Nephron progenitor cell (in vitro differentiated cells): Measurements from ENCODE around the gene TEPSIN.

Experiments
- DNase-seq: peaks from one replicate; pipeline ENCODE4 v3.0.0; 2021
- H3K27ac Mint-ChIP-seq: 2 replicates; pipeline ENCODE4 v1.8.0; 2021; ENCODE audit warnings: mild to moderate bottlenecking, moderate library complexity, mixed read lengths
- H3K27me3 Mint-ChIP-seq: 2 replicates; pipeline ENCODE4 v1.8.0; 2021; ENCODE audit warnings: mild to moderate bottlenecking, low read depth, mixed read lengths; ENCODE audit not compliant: poor library complexity
- H3K36me3 Mint-ChIP-seq: 2 replicates; pipeline ENCODE4 v1.8.0; 2021; ENCODE audit warnings: low read depth, mixed read lengths
- H3K4me1 Mint-ChIP-seq: 2 replicates; pipeline ENCODE4 v1.8.0; 2021; ENCODE audit warnings: mixed read lengths
- H3K4me3 Mint-ChIP-seq: 2 replicates; pipeline ENCODE4 v1.8.0; 2021; ENCODE audit warnings: mild to moderate bottlenecking, moderate library complexity, mixed read lengths
- H3K9me3 Mint-ChIP-seq: 2 replicates; pipeline ENCODE4 v1.8.0; 2021; ENCODE audit warnings: mild to moderate bottlenecking, moderate library complexity, mixed read lengths
- TF ChIP-seq, protein P1 (sequence below): fragments of 200-600 bp; sonication (generic); IDR thresholded peaks from 2 replicates; pipeline ENCODE4 v1.5.0; 2021; ENCODE audit warnings: antibody characterized with exemption

TEPSIN gene, protein sequence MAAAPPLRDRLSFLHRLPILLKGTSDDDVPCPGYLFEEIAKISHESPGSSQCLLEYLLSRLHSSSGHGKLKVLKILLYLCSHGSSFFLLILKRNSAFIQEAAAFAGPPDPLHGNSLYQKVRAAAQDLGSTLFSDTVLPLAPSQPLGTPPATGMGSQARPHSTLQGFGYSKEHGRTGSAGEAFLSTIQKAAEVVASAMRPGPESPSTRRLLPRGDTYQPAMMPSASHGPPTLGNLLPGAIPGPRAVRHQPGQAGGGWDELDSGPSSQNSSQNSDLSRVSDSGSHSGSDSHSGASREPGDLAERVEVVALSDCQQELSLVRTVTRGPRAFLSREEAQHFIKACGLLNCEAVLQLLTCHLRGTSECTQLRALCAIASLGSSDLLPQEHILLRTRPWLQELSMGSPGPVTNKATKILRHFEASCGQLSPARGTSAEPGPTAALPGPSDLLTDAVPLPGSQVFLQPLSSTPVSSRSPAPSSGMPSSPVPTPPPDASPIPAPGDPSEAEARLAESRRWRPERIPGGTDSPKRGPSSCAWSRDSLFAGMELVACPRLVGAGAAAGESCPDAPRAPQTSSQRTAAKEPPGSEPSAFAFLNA

DNA sequence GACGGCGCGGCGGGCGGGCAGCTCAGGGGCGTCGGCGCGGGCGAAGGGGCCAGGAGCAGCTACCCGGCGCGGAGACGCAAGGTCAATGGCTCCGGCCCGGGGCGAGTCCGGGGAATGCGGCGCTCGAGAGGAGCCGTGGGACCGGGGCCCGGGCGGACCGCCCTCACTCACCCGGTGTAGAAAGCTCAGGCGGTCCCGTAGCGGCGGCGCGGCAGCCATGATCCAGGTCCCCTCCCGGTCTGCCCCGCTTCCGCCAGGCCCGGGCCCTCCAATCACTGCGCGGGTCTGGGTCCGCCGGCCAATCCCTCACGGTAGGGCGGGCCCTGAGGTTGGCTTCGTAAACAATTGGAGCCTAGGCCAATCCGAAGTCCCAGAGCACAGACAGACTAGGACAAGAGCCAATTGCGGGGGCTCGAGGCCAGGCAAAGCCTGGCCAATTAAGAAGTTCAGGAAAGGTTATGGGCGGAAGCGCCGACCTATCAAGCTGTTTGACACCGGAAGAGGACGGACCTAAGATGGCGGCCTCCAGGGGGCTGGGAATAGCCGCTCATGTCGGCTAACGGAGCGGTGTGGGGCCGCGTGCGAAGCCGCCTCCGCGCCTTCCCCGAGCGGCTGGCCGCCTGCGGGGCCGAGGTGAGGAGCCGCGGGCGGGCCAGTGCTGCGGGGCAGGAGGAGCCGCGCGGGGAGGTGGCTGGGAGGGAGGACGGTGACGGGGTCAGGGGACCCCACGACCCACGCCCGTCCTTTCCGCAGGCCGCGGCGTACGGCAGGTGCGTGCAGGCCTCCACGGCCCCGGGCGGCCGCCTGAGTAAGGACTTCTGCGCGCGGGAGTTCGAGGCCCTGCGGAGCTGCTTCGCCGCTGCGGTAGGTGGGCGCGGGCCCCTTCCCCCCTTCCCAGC, at the start of gene TEPSIN, which contains the start of gene NDUFAF8:
TEPSIN (minus strand) TSS at position 241 of the 899 bp plus-strand sequence; CDS start at position 219, 22 bp downstream.
NDUFAF8 (plus strand) TSS at position 504 of the 899 bp plus-strand sequence; CDS start at position 550, 46 bp downstream.
- TF ChIP-seq, protein P1, sequence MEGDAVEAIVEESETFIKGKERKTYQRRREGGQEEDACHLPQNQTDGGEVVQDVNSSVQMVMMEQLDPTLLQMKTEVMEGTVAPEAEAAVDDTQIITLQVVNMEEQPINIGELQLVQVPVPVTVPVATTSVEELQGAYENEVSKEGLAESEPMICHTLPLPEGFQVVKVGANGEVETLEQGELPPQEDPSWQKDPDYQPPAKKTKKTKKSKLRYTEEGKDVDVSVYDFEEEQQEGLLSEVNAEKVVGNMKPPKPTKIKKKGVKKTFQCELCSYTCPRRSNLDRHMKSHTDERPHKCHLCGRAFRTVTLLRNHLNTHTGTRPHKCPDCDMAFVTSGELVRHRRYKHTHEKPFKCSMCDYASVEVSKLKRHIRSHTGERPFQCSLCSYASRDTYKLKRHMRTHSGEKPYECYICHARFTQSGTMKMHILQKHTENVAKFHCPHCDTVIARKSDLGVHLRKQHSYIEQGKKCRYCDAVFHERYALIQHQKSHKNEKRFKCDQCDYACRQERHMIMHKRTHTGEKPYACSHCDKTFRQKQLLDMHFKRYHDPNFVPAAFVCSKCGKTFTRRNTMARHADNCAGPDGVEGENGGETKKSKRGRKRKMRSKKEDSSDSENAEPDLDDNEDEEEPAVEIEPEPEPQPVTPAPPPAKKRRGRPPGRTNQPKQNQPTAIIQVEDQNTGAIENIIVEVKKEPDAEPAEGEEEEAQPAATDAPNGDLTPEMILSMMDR: no peak
- Mint-ChIP-seq H3K27me3 (no peaks in the 10 kb centered on the region), H3K4me1 (peaks cover 49% of the 10 kb centered on the region), H3K36me3 (no peaks in the 10 kb centered on the region), H3K4me3 (peak within 1 kb of the TSS; percentile 93), H3K27ac (no peak within 1 kb of the TSS), H3K9me3 (no peaks in the 10 kb centered on the region)
- peak; percentile 93 for DNase-seq

DNA sequence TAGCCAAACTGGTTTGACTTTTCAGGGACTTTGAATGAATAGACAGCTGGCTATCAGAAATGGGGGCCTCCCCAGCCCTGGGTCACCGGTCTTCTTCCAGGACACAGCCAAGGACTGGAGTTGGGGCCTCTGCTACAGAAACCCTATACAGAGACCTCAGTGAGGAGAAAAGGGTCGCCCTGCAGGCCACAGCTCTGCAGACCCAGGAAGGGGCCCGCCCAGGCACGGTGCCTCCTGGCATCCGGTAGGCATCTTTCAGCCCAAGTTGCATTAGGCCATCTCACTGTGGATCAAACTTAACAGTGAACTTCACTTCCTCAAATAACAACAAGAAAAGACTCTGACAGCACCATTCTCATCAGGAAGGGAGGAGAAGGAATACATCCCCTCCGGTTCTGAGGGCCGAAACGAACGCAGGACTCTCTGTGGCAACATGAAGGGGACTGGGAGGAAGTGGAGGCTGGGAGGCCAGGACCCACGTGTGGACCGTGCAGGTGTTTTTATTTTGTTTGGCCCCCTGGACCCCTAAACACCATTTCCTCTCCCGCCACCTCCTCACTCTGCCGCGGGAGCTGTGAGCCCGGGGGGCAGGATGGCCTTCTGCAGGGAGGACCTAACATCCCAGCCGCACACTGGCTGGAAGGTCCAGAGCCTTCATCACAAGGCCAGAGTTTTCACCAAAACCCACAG, 49.0 kb upstream of the TEPSIN start:
- Mint-ChIP-seq H3K36me3 (peaks cover 11% of the 10 kb centered on the region), H3K9me3 (no peaks in the 10 kb centered on the region), H3K27me3 (peaks cover 3% of the 10 kb centered on the region), H3K4me3 (no peak overlapping the region), H3K27ac (no peak overlapping the region), H3K4me1 (peaks cover 39% of the 10 kb centered on the region)
- TF ChIP-seq, protein P1: no peak
- DNase-seq: no peak

DNA sequence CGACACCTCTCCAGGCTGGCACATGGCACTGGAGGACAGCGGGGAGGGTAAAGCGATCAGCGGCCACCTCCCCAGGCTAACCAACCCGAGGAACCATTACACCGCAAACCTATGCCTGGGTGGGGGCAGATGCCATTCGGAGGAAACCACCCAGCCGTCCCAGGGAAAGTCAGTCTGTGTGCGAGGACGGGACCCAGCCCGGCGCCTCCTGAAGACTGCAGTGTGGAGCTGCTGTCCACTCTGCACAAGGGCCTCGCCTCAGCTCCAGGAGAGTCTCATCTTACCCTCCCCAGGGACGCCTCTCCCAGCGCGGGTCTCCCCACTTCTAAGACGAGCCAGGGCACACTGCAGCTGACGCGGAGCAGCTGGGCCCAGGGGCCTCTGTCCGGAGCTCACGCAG, 48.3 kb upstream of the TEPSIN start:
- TF ChIP-seq, protein P1: no peak
- Mint-ChIP-seq H3K4me1 (peaks cover 39% of the 10 kb centered on the region), H3K4me3 (no peak overlapping the region), H3K27me3 (peaks cover 3% of the 10 kb centered on the region), H3K27ac (peak overlapping the region; percentile 82), H3K9me3 (no peaks in the 10 kb centered on the region), H3K36me3 (peaks cover 11% of the 10 kb centered on the region)
- no peak for DNase-seq

DNA sequence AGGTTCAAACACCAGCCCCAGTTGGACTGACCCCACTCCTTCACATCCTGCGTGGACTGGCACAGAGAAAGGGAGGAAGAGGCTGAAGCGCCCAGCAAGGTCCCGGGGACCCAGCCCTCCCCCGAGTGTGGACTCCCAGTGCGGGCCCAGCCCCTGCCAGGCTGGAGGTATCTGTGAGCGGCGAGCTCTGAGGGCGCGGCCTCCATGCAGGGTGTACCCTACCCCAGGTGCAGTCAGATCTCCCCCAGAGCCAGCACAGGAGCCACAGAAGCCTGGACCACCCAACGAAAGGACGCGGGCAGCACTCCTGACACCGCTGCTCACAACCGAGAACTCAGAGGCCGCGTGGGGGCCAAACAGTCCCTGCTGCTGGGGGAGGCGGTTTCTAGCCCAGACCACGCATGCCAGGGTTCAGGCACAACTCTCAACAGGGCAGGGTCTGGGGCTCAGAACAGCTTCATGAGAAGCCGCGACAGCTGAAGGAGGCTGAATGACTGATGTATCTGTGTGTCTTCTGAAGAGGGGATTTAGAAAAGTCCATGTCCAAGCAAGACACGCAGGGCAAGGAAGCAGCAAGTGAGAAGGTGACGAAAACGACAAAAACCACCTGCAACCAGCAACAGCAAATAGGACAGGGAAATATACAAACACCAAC, 47.8 kb upstream of the TEPSIN start:
- Mint-ChIP-seq H3K27me3 (peaks cover 3% of the 10 kb centered on the region), H3K4me1 (peaks cover 39% of the 10 kb centered on the region), H3K9me3 (no peaks in the 10 kb centered on the region), H3K27ac (peak overlapping the region; percentile 23), H3K36me3 (peaks cover 11% of the 10 kb centered on the region), H3K4me3 (no peak overlapping the region)
- TF ChIP-seq, protein P1: no peak
- DNase-seq: no peak

DNA sequence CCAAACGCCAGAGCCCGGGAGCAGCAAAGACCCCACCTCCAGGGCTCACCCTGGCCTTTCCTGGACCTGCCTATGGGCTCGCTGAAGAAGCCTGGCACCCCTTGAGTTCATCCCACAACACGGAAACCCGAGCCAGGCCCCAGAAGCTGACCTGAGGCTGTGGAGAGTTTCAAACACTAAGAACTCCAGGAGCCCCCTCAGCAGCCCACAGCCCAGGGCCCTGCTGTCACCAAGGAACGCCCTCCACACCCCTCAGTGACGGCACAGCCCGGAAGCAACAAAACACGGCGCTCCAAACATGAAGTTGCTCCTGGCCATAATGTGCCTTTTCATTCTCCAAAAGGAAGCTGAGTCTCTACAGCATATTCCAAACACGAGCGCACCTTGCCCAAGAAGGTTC, 47.0 kb upstream of the TEPSIN start:
- no peak overlapping the region for H3K27ac Mint-ChIP-seq
- no peak overlapping the region for H3K4me3 Mint-ChIP-seq
- no peak for DNase-seq
- H3K27me3 Mint-ChIP-seq: peaks cover 3% of the 10 kb centered on the region
- TF ChIP-seq, protein P1: no peak
- no peaks in the 10 kb centered on the region for H3K9me3 Mint-ChIP-seq
- peaks cover 39% of the 10 kb centered on the region for H3K4me1 Mint-ChIP-seq
- H3K36me3 Mint-ChIP-seq: peaks cover 11% of the 10 kb centered on the region
